ENCODE results near the gene ANK2. TPM values are rescaled to one million over a fixed set of nuclear protein-coding genes. Genes with fewer than 3 reads are reported as not detected.

ANK2 gene
- total RNA-seq, 2 experiments from 2014 or later: 1.7 to 3.2 TPM

- no peak for ATAC-seq
- Mint-ChIP-seq H3K27me3 (no peaks in the 10 kb centered on the region), H3K27ac (no peak overlapping the region), H3K9me3 (no peaks in the 10 kb centered on the region), H3K4me1 (ENCODE audit: low read depth) (no peaks in the 10 kb centered on the region), H3K4me3 (no peak overlapping the region), H3K36me3 (ENCODE audit: low read depth) (no peaks in the 10 kb centered on the region)
- DNase-seq: no peak
- CTCF ChIA-PET: no interaction called here
- intact Hi-C loops (cut with micrococcal nuclease): no loop called here
- no peak for TF ChIP-seq CTCF (IDR thresholded peaks at IDR 0.05)
- POLR2A ChIA-PET: no interaction called here
Observed at GRCh38 chr4:113071274-113071673, 21.8 kb downstream of the ANK2 start.

GRCh38 chr4:113071805-113072204 lies 22.4 kb downstream of the ANK2 start:
- intact Hi-C loops (cut with micrococcal nuclease): no loop called here
- Mint-ChIP-seq H3K4me3 (no peak overlapping the region), H3K27ac (no peak overlapping the region), H3K4me1 (ENCODE audit: low read depth) (no peaks in the 10 kb centered on the region), H3K27me3 (no peaks in the 10 kb centered on the region), H3K36me3 (ENCODE audit: low read depth) (no peaks in the 10 kb centered on the region), H3K9me3 (no peaks in the 10 kb centered on the region)
- TF ChIP-seq CTCF (IDR thresholded peaks at IDR 0.05): no peak
- no peak for DNase-seq
- CTCF ChIA-PET: no interaction called here
- POLR2A ChIA-PET: no interaction called here
- ATAC-seq: no peak

- POLR2A ChIA-PET: no interaction called here
- Mint-ChIP-seq H3K4me3 (no peak overlapping the region), H3K36me3 (ENCODE audit: low read depth) (no peaks in the 10 kb centered on the region), H3K4me1 (ENCODE audit: low read depth) (no peaks in the 10 kb centered on the region), H3K27me3 (no peaks in the 10 kb centered on the region), H3K9me3 (no peaks in the 10 kb centered on the region), H3K27ac (no peak overlapping the region)
- no peak for TF ChIP-seq CTCF (IDR thresholded peaks at IDR 0.05)
- CTCF ChIA-PET: no interaction called here
- DNase-seq (no peak), ATAC-seq (no peak)
- intact Hi-C loops (cut with micrococcal nuclease): no loop called here
Observed at GRCh38 chr4:113073451-113074005, 24.1 kb downstream of the ANK2 start.

GRCh38 chr4:113077575-113077974 lies 28.1 kb downstream of the ANK2 start:
- no peak for TF ChIP-seq CTCF (IDR thresholded peaks at IDR 0.05)
- Mint-ChIP-seq H3K36me3 (ENCODE audit: low read depth) (no peaks in the 10 kb centered on the region), H3K4me3 (no peak overlapping the region), H3K27ac (no peak overlapping the region), H3K9me3 (no peaks in the 10 kb centered on the region), H3K27me3 (no peaks in the 10 kb centered on the region), H3K4me1 (ENCODE audit: low read depth) (no peaks in the 10 kb centered on the region)
- no peak for ATAC-seq
- intact Hi-C loops (cut with micrococcal nuclease): no loop called here
- ChIA-PET CTCF (no interaction called here), POLR2A (no interaction called here)
- no peak for DNase-seq

DNA sequence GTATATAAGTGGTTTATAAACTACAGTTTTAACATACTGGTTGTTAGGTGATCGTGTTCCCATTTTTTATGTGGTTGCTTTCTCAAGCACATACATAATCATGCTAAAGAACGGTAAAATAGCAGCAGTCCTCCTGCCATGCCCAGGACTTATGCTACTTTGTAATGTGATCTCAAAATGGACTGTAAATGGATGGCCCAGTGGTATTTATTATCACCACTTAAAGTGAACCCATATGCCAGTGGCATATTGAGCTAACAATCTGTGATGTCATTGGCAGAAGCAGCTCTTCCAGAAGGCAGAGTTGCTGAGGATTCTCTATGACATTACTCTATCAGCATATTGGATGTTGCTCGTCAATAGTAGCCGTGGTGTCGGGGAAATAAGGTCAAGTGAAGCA lies 28.6 kb downstream of the ANK2 start:
- ChIA-PET POLR2A (no interaction called here), CTCF (no interaction called here)
- Mint-ChIP-seq H3K4me3 (no peak overlapping the region), H3K36me3 (ENCODE audit: low read depth) (no peaks in the 10 kb centered on the region), H3K27me3 (no peaks in the 10 kb centered on the region), H3K4me1 (ENCODE audit: low read depth) (no peaks in the 10 kb centered on the region), H3K9me3 (no peaks in the 10 kb centered on the region), H3K27ac (no peak overlapping the region)
- DNase-seq (no peak), ATAC-seq (no peak)
- no peak for TF ChIP-seq CTCF (IDR thresholded peaks at IDR 0.05)
- intact Hi-C loops (cut with micrococcal nuclease): no loop called here

Measured in activated CD8-positive, alpha-beta T cell treated with anti-CD3 and anti-CD28 coated beads for 36 hours (primary cell).